ENCODE data around the gene ALG3. TPM values are rescaled to one million over a fixed set of nuclear protein-coding genes. Genes with fewer than 3 reads are reported as not detected.
A peak's percentile ranks its signal among the peaks of the same experiment; 100 is the strongest.

The ALG3 gene
- total RNA-seq, 1 experiment from 2014 or later = 62.2 TPM

DNA sequence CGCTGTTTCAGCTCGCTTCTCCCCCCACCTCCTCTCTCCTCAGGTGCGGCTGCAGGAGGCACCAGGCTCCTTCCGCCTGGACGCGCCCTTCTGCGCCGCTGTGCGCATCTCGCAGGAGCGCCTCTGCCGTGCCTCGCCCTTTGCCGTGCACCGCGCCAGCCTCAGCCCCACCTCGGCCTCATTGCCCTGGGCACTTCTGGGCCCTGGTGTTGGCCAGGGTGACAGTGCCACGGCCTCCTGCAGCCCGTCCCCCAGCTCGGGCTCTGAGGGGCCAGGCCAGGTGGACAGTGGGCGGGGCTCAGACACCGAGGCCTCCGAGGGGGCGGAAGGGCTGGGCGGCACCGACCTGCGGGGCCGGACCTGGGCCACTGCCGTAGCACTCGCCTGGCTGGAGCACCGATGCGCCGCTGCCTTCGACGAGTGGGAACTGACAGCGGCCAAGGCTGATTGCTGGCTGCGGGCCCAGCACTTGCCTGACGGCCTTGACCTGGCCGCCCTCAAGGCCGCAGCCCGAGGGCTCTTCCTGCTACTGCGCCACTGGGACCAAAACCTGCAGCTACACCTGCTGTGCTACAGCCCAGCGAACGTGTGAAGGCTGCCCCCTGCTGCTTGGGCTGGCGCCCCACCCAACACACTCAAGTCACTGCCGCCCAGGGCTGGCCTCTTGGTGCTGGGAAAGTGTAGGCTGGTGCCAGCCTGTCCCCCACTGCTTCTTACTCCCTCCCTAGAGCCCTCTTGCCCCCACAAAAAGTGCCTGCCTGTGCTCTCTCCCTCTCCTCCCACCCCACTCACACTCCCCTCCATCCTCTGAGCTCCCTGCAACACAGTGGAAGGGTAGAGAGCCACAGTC is 7.1 kb downstream of the ALG3 start:
- no peak overlapping the region for H2BK20ac ChIP-seq (ENCODE audit: low read depth, low read length, poor library complexity, severe bottlenecking)
- H3K4ac ChIP-seq (ENCODE audit: low read depth, low read length) = no peak overlapping the region
- H3K4me1 Mint-ChIP-seq = no peaks in the 10 kb centered on the region
- H3K23ac ChIP-seq (ENCODE audit: insufficient read length, low read depth, low read length) = no peak overlapping the region
- H2BK15ac ChIP-seq (ENCODE audit: low read depth, low read length) = no peak overlapping the region
- TF ChIP-seq, protein P1, sequence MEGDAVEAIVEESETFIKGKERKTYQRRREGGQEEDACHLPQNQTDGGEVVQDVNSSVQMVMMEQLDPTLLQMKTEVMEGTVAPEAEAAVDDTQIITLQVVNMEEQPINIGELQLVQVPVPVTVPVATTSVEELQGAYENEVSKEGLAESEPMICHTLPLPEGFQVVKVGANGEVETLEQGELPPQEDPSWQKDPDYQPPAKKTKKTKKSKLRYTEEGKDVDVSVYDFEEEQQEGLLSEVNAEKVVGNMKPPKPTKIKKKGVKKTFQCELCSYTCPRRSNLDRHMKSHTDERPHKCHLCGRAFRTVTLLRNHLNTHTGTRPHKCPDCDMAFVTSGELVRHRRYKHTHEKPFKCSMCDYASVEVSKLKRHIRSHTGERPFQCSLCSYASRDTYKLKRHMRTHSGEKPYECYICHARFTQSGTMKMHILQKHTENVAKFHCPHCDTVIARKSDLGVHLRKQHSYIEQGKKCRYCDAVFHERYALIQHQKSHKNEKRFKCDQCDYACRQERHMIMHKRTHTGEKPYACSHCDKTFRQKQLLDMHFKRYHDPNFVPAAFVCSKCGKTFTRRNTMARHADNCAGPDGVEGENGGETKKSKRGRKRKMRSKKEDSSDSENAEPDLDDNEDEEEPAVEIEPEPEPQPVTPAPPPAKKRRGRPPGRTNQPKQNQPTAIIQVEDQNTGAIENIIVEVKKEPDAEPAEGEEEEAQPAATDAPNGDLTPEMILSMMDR (conservative IDR thresholded peaks at IDR 0.05) = peak; percentile 32; the same call in 1 of the 3 replicates
- H4K91ac ChIP-seq (ENCODE audit: insufficient read length, low read depth, low read length) = no peak overlapping the region
- no peak overlapping the region for H3K14ac ChIP-seq (ENCODE audit: insufficient read depth, low read length)
- H3K79me2 ChIP-seq (ENCODE audit: insufficient read depth, low read length) = no peaks in the 10 kb centered on the region
- no peaks in the 10 kb centered on the region for H3K79me1 ChIP-seq (ENCODE audit: insufficient read depth, low read depth, low read length, poor library complexity, severe bottlenecking)
- H3T11ph ChIP-seq (ENCODE audit: low read length) = no peak overlapping the region
- no peaks in the 10 kb centered on the region for H3K23me2 ChIP-seq (ENCODE audit: insufficient read length, low read depth, low read length, poor library complexity, severe bottlenecking)
- H3K4me2 ChIP-seq (ENCODE audit: insufficient read depth, insufficient read length, low read length) = no peak overlapping the region
- no peaks in the 10 kb centered on the region for H4K20me1 ChIP-seq (ENCODE audit: control insufficient read depth, insufficient read depth, insufficient read length)
- H2BK12ac ChIP-seq (ENCODE audit: insufficient read length, low read depth, low read length) = no peak overlapping the region
- no peaks in the 10 kb centered on the region for H3K9me3 Mint-ChIP-seq
- no peak overlapping the region for H3K4me3 Mint-ChIP-seq
- no peak overlapping the region for H3K27ac ChIP-seq (ENCODE audit: insufficient read length, low read depth, low read length)
- no peak overlapping the region for H2AFZ ChIP-seq (ENCODE audit: low read length)
- peaks cover 15 to 41% (median 36%) of the 10 kb centered on the region in 3 experiments for H3K36me3 Mint-ChIP-seq (ENCODE audit: insufficient read depth in 1 of 3, low read depth in 3 of 3)
- H4K8ac ChIP-seq (replicated peaks; ENCODE audit: insufficient read length, low read depth, low read length) = no peak overlapping the region
- H3K9ac ChIP-seq (ENCODE audit: extremely low read depth, insufficient read length, low read length) = no peak overlapping the region
- H2AK5ac ChIP-seq (ENCODE audit: insufficient read length, low read length) = no peak overlapping the region
- H3K27me3 Mint-ChIP-seq (ENCODE audit: low read depth) = peaks cover 1% of the 10 kb centered on the region; the same call in 1 of the 2 replicates
- H4K5ac ChIP-seq (ENCODE audit: insufficient read length, low read depth, low read length) = no peak overlapping the region
- H3K56ac ChIP-seq (ENCODE audit: insufficient read length, low read depth, low read length) = no peak overlapping the region
- no peaks in the 10 kb centered on the region for H3K27me3 ChIP-seq (ENCODE audit: insufficient read depth, low read length)
- no peaks in the 10 kb centered on the region for H3K4me1 ChIP-seq (ENCODE audit: insufficient read depth, low read length)
- H2BK120ac ChIP-seq (ENCODE audit: low read depth, low read length, poor library complexity, severe bottlenecking) = no peak overlapping the region
- H3K18ac ChIP-seq (ENCODE audit: insufficient read length, low read depth, low read length) = no peak overlapping the region
- no peak overlapping the region for H2BK5ac ChIP-seq (ENCODE audit: insufficient read length, low read length)
- peak; percentile 61 for DNase-seq
- no peaks in the 10 kb centered on the region for H3K9me3 ChIP-seq (ENCODE audit: control insufficient read depth, low read depth, low read length)
- no peak overlapping the region for H3K27ac Mint-ChIP-seq
- WGBS (ENCODE audit: extremely low coverage, insufficient read length, low lambda C conversion rate) = no CpG with 5 or more reads among the region's 46 CpGs
